WTC11 (cell line): ENCODE measurements around the gene NDUFV1.

ENCODE experiments used
- ELF4 ChIP-seq: sonication (generic); formaldehyde crosslinking; IDR thresholded peaks from 2 replicates; pipeline ENCODE4 v1.8.1; 2022; ENCODE audit warnings: low read depth, mild to moderate bottlenecking, moderate library complexity, missing genetic modification reagents
- GABPB1 ChIP-seq: sonication (generic); formaldehyde crosslinking; IDR thresholded peaks from 2 replicates; pipeline ENCODE4 v1.8.1; 2023; ENCODE audit warnings: mild to moderate bottlenecking, missing genetic modification reagents
- HMGA2 ChIP-seq: fragments of 250-450 bp; sonication (Bioruptor Pico); IDR thresholded peaks from 2 replicates; pipeline ENCODE4 v1.4.0; 2021; ENCODE audit warnings: mild to moderate bottlenecking, moderate library complexity
- HMGXB4 ChIP-seq: sonication (generic); formaldehyde crosslinking; IDR thresholded peaks from 2 replicates; pipeline ENCODE4 v1.8.1; 2023; ENCODE audit warnings: mild to moderate bottlenecking, moderate library complexity, missing genetic modification reagents
- IRF2 ChIP-seq: sonication (generic); formaldehyde crosslinking; IDR thresholded peaks from 2 replicates; pipeline ENCODE4 v1.8.0; 2022; ENCODE audit warnings: low read depth, missing genetic modification reagents, borderline replicate concordance
- NFE2L1 ChIP-seq: sonication (generic); formaldehyde crosslinking; IDR thresholded peaks from 2 replicates; pipeline ENCODE4 v1.8.1; 2023; ENCODE audit warnings: missing genetic modification reagents
- ZBTB21 ChIP-seq: sonication (generic); formaldehyde crosslinking; IDR thresholded peaks from 2 replicates; pipeline ENCODE4 v1.8.1; 2023; ENCODE audit warnings: mild to moderate bottlenecking, missing genetic modification reagents, borderline replicate concordance
- ZNF232 ChIP-seq: sonication (generic); formaldehyde crosslinking; IDR thresholded peaks from 2 replicates; pipeline ENCODE4 v1.8.0; 2022; ENCODE audit warnings: mild to moderate bottlenecking, missing genetic modification reagents
- TF ChIP-seq, protein P1 (sequence below): fragments of 200-600 bp; IDR thresholded peaks from 2 replicates; pipeline ENCODE4 v1.8.0; 2022; ENCODE audit warnings: antibody characterized with exemption
- TF ChIP-seq, protein P2 (sequence below): sonication (generic); formaldehyde crosslinking; IDR thresholded peaks from 2 replicates; pipeline ENCODE4 v1.8.0; 2022; ENCODE audit warnings: missing genetic modification reagents
- TF ChIP-seq, protein P3 (sequence below): sonication (generic); formaldehyde crosslinking; IDR thresholded peaks from 2 replicates; pipeline ENCODE4 v1.8.1; 2023; ENCODE audit warnings: mild to moderate bottlenecking, missing genetic modification reagents, moderate library complexity
- TF ChIP-seq, protein P4 (sequence below): sonication (generic); formaldehyde crosslinking; conservative IDR thresholded peaks from 2 replicates; pipeline ENCODE4 v1.8.1; 2022; ENCODE audit warnings: mild to moderate bottlenecking, missing genetic modification reagents

DNA sequence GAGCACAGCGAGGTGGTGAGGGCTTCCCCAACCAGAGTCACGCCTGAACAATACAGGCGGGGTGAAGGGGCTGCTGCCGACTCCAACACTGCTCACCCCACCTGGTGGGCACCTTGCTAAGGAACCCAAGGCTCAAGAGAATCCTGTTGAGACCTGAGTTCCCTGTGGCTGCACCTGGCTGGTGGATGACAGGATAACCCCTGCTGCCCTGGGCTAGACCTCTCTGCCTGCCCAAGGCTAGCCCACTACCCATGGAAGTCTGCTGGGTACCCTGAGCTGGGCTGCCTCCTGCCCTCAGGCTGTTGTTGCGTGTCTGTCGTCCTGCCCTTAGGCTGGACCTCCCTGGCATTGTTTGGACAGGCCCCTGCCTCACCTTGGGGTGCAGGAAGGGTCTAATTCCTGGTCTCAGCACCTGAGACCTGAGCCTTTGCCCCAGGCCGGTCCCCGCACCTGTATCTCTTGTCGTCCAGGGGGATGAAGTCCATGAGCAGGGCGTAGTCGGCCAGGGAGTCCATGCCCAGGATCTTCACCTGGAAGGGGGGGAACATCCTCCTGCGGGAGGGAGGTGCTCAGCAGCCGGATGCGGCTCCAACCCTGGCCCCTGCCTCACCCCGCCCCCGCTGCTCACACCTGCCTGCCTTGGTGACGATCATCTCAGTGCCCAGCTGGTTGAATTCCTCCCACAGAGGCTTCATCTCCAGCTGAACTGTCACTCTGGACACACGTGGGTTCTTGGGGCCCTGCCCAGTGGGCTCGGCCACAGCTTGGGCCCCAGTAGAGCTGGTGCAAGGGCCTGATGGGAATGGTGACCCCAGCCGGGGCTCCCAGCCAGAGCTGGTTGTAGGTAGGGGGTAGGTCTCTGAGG is 27.9 kb downstream of the NDUFV1 start:
- no peak for TF ChIP-seq HMGA2 (CRISPR knock-in tag)
- TF ChIP-seq, protein P1, sequence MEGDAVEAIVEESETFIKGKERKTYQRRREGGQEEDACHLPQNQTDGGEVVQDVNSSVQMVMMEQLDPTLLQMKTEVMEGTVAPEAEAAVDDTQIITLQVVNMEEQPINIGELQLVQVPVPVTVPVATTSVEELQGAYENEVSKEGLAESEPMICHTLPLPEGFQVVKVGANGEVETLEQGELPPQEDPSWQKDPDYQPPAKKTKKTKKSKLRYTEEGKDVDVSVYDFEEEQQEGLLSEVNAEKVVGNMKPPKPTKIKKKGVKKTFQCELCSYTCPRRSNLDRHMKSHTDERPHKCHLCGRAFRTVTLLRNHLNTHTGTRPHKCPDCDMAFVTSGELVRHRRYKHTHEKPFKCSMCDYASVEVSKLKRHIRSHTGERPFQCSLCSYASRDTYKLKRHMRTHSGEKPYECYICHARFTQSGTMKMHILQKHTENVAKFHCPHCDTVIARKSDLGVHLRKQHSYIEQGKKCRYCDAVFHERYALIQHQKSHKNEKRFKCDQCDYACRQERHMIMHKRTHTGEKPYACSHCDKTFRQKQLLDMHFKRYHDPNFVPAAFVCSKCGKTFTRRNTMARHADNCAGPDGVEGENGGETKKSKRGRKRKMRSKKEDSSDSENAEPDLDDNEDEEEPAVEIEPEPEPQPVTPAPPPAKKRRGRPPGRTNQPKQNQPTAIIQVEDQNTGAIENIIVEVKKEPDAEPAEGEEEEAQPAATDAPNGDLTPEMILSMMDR, result no peak
- no peak for TF ChIP-seq ZNF232 (CRISPR knock-in tag)
- TF ChIP-seq IRF2, result no peak
- TF ChIP-seq, protein P2, sequence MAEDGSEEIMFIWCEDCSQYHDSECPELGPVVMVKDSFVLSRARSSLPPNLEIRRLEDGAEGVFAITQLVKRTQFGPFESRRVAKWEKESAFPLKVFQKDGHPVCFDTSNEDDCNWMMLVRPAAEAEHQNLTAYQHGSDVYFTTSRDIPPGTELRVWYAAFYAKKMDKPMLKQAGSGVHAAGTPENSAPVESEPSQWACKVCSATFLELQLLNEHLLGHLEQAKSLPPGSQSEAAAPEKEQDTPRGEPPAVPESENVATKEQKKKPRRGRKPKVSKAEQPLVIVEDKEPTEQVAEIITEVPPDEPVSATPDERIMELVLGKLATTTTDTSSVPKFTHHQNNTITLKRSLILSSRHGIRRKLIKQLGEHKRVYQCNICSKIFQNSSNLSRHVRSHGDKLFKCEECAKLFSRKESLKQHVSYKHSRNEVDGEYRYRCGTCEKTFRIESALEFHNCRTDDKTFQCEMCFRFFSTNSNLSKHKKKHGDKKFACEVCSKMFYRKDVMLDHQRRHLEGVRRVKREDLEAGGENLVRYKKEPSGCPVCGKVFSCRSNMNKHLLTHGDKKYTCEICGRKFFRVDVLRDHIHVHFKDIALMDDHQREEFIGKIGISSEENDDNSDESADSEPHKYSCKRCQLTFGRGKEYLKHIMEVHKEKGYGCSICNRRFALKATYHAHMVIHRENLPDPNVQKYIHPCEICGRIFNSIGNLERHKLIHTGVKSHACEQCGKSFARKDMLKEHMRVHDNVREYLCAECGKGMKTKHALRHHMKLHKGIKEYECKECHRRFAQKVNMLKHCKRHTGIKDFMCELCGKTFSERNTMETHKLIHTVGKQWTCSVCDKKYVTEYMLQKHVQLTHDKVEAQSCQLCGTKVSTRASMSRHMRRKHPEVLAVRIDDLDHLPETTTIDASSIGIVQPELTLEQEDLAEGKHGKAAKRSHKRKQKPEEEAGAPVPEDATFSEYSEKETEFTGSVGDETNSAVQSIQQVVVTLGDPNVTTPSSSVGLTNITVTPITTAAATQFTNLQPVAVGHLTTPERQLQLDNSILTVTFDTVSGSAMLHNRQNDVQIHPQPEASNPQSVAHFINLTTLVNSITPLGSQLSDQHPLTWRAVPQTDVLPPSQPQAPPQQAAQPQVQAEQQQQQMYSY (CRISPR knock-in tag), result no peak
- TF ChIP-seq ZBTB21 (CRISPR knock-in tag), result no peak
- TF ChIP-seq, protein P3, sequence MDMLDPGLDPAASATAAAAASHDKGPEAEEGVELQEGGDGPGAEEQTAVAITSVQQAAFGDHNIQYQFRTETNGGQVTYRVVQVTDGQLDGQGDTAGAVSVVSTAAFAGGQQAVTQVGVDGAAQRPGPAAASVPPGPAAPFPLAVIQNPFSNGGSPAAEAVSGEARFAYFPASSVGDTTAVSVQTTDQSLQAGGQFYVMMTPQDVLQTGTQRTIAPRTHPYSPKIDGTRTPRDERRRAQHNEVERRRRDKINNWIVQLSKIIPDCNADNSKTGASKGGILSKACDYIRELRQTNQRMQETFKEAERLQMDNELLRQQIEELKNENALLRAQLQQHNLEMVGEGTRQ (CRISPR knock-in tag), result no peak
- TF ChIP-seq ELF4 (CRISPR knock-in tag), result no peak
- TF ChIP-seq, protein P4, sequence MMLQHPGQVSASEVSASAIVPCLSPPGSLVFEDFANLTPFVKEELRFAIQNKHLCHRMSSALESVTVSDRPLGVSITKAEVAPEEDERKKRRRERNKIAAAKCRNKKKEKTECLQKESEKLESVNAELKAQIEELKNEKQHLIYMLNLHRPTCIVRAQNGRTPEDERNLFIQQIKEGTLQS (CRISPR knock-in tag), result no peak
- TF ChIP-seq NFE2L1, result no peak
- no peak for TF ChIP-seq GABPB1
- no peak for TF ChIP-seq HMGXB4
